Measurements from ENCODE around the gene DST. TPM values are rescaled to one million over a fixed set of nuclear protein-coding genes. Genes with fewer than 3 reads are reported as not detected.

The DST gene
- total and polyA plus RNA-seq, 2 of the 8 experiments (the other 6 are each of a cell fraction or from before 2014, with no cell fraction given): 49.4 to 116 TPM

DNA sequence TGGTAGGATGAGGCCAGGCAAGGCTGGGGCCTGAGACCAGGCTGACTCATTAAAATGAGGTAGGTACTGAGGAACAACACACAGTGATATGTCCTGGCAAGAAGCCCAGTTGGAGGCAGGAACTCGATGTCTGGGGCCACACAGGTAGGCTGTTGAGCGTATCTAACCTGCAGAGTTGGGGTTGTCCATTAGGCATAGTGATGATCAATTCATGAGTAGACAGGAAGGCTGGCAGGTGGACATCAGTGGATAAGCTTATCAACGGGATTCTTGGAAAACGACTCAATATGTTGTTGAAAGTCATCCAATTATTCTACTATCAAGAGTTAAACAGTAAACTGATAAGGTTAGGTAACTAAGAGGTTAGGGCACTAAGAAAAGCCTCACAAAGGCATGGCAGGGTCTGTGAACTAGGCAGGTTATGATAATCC lies 202.1 kb downstream of the DST start:
- DNase-seq (ENCODE audit: low read depth in 1 of 2, low spot score in 2 of 2) (no peak), FAIRE-seq (no peak)
- no peaks in the 10 kb centered on the region for H3K4me1 ChIP-seq (replicated peaks in 1 of 4; ENCODE audit: control insufficient read depth in 3 of 4, insufficient read depth in 4 of 4, low read length in 3 of 4)
- no peak overlapping the region for H3K27ac ChIP-seq (ENCODE audit: low read depth, low read length)
- TF ChIP-seq CTBP2 (IDR thresholded peaks at IDR 0.05; ENCODE audit: borderline replicate concordance, insufficient read depth, insufficient read length, low read length) (no peak), NRF1 (IDR thresholded peaks at IDR 0.05; ENCODE audit: low read depth, low read length) (no peak), CREB1 (IDR thresholded peaks at IDR 0.05) (no peak), RXRA (IDR thresholded peaks at IDR 0.05; ENCODE audit: insufficient read depth, low read depth, low read length) (no peak)
- H2BK5ac ChIP-seq (ENCODE audit: low read depth, low read length): no peak overlapping the region
- no peak overlapping the region for H3K18ac ChIP-seq (ENCODE audit: extremely low read depth, low read length)
- no peak overlapping the region for H3K23ac ChIP-seq (ENCODE audit: insufficient read length)
- H3K14ac ChIP-seq (ENCODE audit: insufficient read length): no peak overlapping the region
- no peak overlapping the region for H4K5ac ChIP-seq (ENCODE audit: insufficient read length, low read depth, low read length)
- H3K79me1 ChIP-seq (ENCODE audit: low read depth, low read length): no peaks in the 10 kb centered on the region
- no peaks in the 10 kb centered on the region for H3K36me3 ChIP-seq (ENCODE audit: control insufficient read depth in 2 of 4, insufficient read depth in 4 of 4, low read length in 3 of 4)
- H3K23me2 ChIP-seq (ENCODE audit: low read depth, low read length): no peaks in the 10 kb centered on the region
- H2BK120ac ChIP-seq (replicated peaks; ENCODE audit: low read depth, low read length): no peak overlapping the region
- H2BK12ac ChIP-seq (ENCODE audit: low read depth, low read length): no peak overlapping the region
- H3K56ac ChIP-seq (replicated peaks; ENCODE audit: insufficient read length, low read depth, low read length): no peak overlapping the region
- H3K4me3 ChIP-seq (ENCODE audit: extremely low read depth in 1 of 4, insufficient read depth in 2 of 4, low read depth in 3 of 4, low read length in 4 of 4): no peak overlapping the region
- H3K27me3 ChIP-seq (replicated peaks in 1 of 4; ENCODE audit: control insufficient read depth in 3 of 4, extremely low read depth in 1 of 4, insufficient read depth in 3 of 4, low read length in 3 of 4): no peaks in the 10 kb centered on the region
- no peak overlapping the region for H3K4me2 ChIP-seq (ENCODE audit: insufficient read depth in 1 of 2, low read depth in 2 of 2, low read length in 2 of 2)
- H2AK5ac ChIP-seq (ENCODE audit: low read depth, low read length): no peak overlapping the region
- H2BK15ac ChIP-seq (ENCODE audit: low read length): no peak overlapping the region
- H3K9ac ChIP-seq (replicated peaks in 1 of 4; ENCODE audit: extremely low read depth in 1 of 4, low read depth in 3 of 4, low read length in 3 of 4): no peak overlapping the region
- ChIA-PET POLR2A (ENCODE audit: partially characterized antibody) (no interaction called here), CTCF (ENCODE audit: partially characterized antibody) (no interaction called here)
- no peak overlapping the region for H2AFZ ChIP-seq (ENCODE audit: low read length)
- no peak overlapping the region for H3K4ac ChIP-seq (replicated peaks; ENCODE audit: insufficient read length, low read depth, low read length)
- H4K20me1 ChIP-seq (replicated peaks in 1 of 2; ENCODE audit: control insufficient read depth in 1 of 2, insufficient read depth in 2 of 2, low read length in 2 of 2): no peaks in the 10 kb centered on the region
- no peak overlapping the region for H4K91ac ChIP-seq (replicated peaks; ENCODE audit: insufficient read length, low read length)
- WGBS, 2 experiments (ENCODE audit: extremely low coverage in 1 of 2, insufficient coverage in 1 of 2, insufficient read length in 1 of 2, insufficient replicate concordance in 2 of 2, low coverage in 1 of 2, low lambda C conversion rate in 2 of 2, missing lambda C conversion rate in 1 of 2): 94% methylated on average over 4 of the region's 4 CpGs; no CpG with 5 or more reads in 1 of the 2 experiments
- H2BK20ac ChIP-seq (ENCODE audit: low read length): no peak overlapping the region
- H4K8ac ChIP-seq (ENCODE audit: extremely low read depth, insufficient read depth, low read length): no peak overlapping the region
- no peaks in the 10 kb centered on the region for H3K79me2 ChIP-seq (ENCODE audit: control insufficient read depth in 1 of 2, insufficient read depth in 2 of 2, low read length in 2 of 2)
- peaks cover 10% of the 10 kb centered on the region in 2 experiments; a peak in 3 of 4 replicates for H3K9me3 ChIP-seq (ENCODE audit: insufficient read depth in 2 of 2, low read depth in 1 of 2, low read length in 1 of 2)
